ENCODE data around the gene IGSF3.

DNA sequence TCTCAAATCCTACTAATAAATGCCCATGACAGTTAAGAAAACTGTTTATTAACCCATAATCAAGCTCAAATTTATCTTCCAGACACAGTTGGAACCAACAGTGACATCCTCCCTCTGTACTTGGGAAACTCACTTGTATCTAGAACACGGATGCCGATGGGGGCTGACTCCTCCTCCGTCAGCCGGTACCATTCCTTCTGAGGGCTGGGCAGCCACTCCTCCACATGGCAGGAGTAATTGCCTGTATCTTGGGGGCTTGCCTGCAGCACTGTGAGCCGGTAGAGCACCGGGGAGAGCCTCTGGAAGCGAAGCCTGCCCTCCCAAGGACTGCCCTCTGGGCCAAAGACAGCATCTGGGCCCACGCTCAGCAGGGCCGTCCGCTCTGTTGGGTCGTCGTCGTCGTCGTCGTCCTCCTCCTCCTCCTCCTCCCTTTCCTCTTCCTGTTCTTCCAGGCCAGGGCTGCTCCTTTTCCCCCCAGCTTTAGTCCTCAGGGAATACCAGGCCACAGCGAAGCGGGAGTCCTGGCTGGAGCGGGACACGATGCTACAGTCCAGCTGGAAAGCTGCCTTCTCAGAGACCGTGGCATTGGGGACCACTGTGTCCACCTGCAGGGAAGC lies 88.2 kb downstream of the IGSF3 start:
- TF ChIP-seq RAD21 (IDR thresholded peaks at IDR 0.05 in 1 of 2, conservative IDR thresholded peaks at IDR 0.05 in 1 of 2; ENCODE audit: low read depth in 2 of 2, low read length in 2 of 2), result no peak
- TF ChIP-seq, protein P1, sequence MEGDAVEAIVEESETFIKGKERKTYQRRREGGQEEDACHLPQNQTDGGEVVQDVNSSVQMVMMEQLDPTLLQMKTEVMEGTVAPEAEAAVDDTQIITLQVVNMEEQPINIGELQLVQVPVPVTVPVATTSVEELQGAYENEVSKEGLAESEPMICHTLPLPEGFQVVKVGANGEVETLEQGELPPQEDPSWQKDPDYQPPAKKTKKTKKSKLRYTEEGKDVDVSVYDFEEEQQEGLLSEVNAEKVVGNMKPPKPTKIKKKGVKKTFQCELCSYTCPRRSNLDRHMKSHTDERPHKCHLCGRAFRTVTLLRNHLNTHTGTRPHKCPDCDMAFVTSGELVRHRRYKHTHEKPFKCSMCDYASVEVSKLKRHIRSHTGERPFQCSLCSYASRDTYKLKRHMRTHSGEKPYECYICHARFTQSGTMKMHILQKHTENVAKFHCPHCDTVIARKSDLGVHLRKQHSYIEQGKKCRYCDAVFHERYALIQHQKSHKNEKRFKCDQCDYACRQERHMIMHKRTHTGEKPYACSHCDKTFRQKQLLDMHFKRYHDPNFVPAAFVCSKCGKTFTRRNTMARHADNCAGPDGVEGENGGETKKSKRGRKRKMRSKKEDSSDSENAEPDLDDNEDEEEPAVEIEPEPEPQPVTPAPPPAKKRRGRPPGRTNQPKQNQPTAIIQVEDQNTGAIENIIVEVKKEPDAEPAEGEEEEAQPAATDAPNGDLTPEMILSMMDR (IDR thresholded peaks at IDR 0.05; ENCODE audit: control extremely low read depth in 1 of 3, insufficient read depth in 1 of 3, low read depth in 1 of 3, low read length in 3 of 3), result no peak
- no peak for TF ChIP-seq TAF1 (IDR thresholded peaks at IDR 0.05; ENCODE audit: low read depth, low read length)
- no peak for TF ChIP-seq CHD2 (IDR thresholded peaks at IDR 0.05; ENCODE audit: low read length)
- TF ChIP-seq, protein P2, sequence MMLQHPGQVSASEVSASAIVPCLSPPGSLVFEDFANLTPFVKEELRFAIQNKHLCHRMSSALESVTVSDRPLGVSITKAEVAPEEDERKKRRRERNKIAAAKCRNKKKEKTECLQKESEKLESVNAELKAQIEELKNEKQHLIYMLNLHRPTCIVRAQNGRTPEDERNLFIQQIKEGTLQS (IDR thresholded peaks at IDR 0.05; ENCODE audit: insufficient read depth, low read depth, low read length), result no peak
- TF ChIP-seq RNF2 (IDR thresholded peaks at IDR 0.05; ENCODE audit: borderline replicate concordance, low read depth, low read length, missing control alignments, poor library complexity, severe bottlenecking), result no peak
- TF ChIP-seq, protein P3, sequence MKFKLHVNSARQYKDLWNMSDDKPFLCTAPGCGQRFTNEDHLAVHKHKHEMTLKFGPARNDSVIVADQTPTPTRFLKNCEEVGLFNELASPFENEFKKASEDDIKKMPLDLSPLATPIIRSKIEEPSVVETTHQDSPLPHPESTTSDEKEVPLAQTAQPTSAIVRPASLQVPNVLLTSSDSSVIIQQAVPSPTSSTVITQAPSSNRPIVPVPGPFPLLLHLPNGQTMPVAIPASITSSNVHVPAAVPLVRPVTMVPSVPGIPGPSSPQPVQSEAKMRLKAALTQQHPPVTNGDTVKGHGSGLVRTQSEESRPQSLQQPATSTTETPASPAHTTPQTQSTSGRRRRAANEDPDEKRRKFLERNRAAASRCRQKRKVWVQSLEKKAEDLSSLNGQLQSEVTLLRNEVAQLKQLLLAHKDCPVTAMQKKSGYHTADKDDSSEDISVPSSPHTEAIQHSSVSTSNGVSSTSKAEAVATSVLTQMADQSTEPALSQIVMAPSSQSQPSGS (IDR thresholded peaks at IDR 0.05; ENCODE audit: low read length), result no peak
- TF ChIP-seq TEAD4 (IDR thresholded peaks at IDR 0.05; ENCODE audit: low read depth, low read length), result no peak
- TF ChIP-seq EP300 (IDR thresholded peaks at IDR 0.05; ENCODE audit: borderline replicate concordance in 1 of 2, low read depth in 2 of 2, low read length in 2 of 2), result no peak
- no peak for TF ChIP-seq POLR2A (IDR thresholded peaks at IDR 0.05; ENCODE audit: control extremely low read depth in 1 of 2, low read depth in 2 of 2, low read length in 2 of 2)
- TF ChIP-seq KDM1A (IDR thresholded peaks at IDR 0.05; ENCODE audit: borderline replicate concordance, low read length), result no peak
- TF ChIP-seq SP2 (IDR thresholded peaks at IDR 0.05; ENCODE audit: low read length), result no peak
- no peak for TF ChIP-seq SRF (IDR thresholded peaks at IDR 0.05; ENCODE audit: low read depth, low read length)
- TF ChIP-seq JUND (IDR thresholded peaks at IDR 0.05; ENCODE audit: low read length), result no peak

Measured in H1 (cell line).